HepG2 (cell line): Measurements from ENCODE around the gene ACTN2. TPM values are rescaled to one million over a fixed set of nuclear protein-coding genes. Genes with fewer than 3 reads are reported as not detected.

ENCODE experiments used
- ATAC-seq: fragments of 200-7000 bp; cut with Tn5 transposase; 3 replicates; pipeline ENCODE4 v1.9.1; 2020; ENCODE audit warnings: mild to moderate bottlenecking, moderate library complexity
- BruUV-seq: library from RNA; stranded (reverse); fragments of 400-500 nt; replicated peaks from 2 replicates; lab custom pipeline; 2021; lab: Mats Ljungman, UMichigan
- CTCF ChIA-PET: fragments of 300-600 bp; formaldehyde crosslinking; extraction: SDS; loops from one replicate; lab custom pipeline; 2021; ENCODE audit warnings: low total read pairs, inconsistent platforms, low intra/inter-chr PET ratio; lab: Yijun Ruan, JAX
- POLR2A ChIA-PET: fragments of 350-600 bp; sonication (Branson Sonifier 250); formaldehyde crosslinking; loops from one replicate; lab custom pipeline; 2020; ENCODE audit warnings: antibody characterized with exemption, inconsistent platforms; lab: Yijun Ruan, JAX
- DNase-seq: peaks from one replicate; pipeline ENCODE4 v3.0.0-alpha.2; 2015; ENCODE audit warnings: low spot score
- FAIRE-seq: peaks from 3 replicates; lab custom pipeline; 2011; peaks lifted over from hg19 to GRCh38; lab: Jason Lieb, UNC
- H2AFZ ChIP-seq: one replicate; pipeline ENCODE4 v1.6.1; 2011; ENCODE audit warnings: low read length, inconsistent platforms
- H3K27ac ChIP-seq: fragments of 300-600 bp; 3 replicates; pipeline ENCODE4 v1.8.0; 2011; ENCODE audit warnings: mixed run types, mild to moderate bottlenecking, mixed read lengths, low read length, inconsistent platforms; ENCODE audit not compliant: insufficient read depth; ENCODE audit errors: extremely low read length
- H3K27me3 ChIP-seq, 2 experiments: fragments of 200-600 bp in 1 of 2; 2 replicates in 1 of 2; 3 replicates in 1 of 2; pipeline versions ENCODE4 v1.6.0 to v1.8.0; 2011; ENCODE audit warnings: low read length in 2 of 2, mild to moderate bottlenecking in 2 of 2, moderate library complexity in 2 of 2, inconsistent platforms in 1 of 2; ENCODE audit not compliant: insufficient read depth in 2 of 2, control insufficient read depth in 1 of 2
- H3K36me3 ChIP-seq, 2 experiments: fragments of 200-600 bp in 1 of 2; replicated peaks in 1 of 2; 2 replicates in 1 of 2; 3 replicates in 1 of 2; pipeline versions ENCODE4 v1.5.1 to v1.8.0; 2011; ENCODE audit warnings: low read length in 2 of 2, inconsistent platforms in 1 of 2; ENCODE audit not compliant: insufficient read depth in 2 of 2, control insufficient read depth in 1 of 2
- H3K4me1 ChIP-seq: 2 replicates; pipeline ENCODE4 v1.5.1; 2012; ENCODE audit warnings: low read length, inconsistent platforms; ENCODE audit not compliant: insufficient read depth
- H3K4me2 ChIP-seq: 2 replicates; pipeline ENCODE4 v1.6.0; 2011; ENCODE audit warnings: low read depth, low read length, inconsistent platforms
- H3K4me3 ChIP-seq, 3 experiments: fragments of 200-600 bp in 1 of 3; sonication (generic), shearing (Covaris generic) in 1 of 3; replicated peaks in 1 of 3; 2 replicates each; pipeline ENCODE4 v1.5.1; 2011 to 2016; ENCODE audit warnings: low read length in 3 of 3, inconsistent platforms in 2 of 3, low read depth in 2 of 3, mild to moderate bottlenecking in 2 of 3, control low read depth in 1 of 3, mixed read lengths in 1 of 3; ENCODE audit not compliant: insufficient read depth in 1 of 3
- H3K79me2 ChIP-seq: one replicate; pipeline ENCODE4 v1.6.1; 2011; ENCODE audit warnings: low read length, inconsistent platforms; ENCODE audit not compliant: insufficient read depth
- H3K9ac ChIP-seq: 2 replicates; pipeline ENCODE4 v1.6.0; 2011; ENCODE audit warnings: mild to moderate bottlenecking, low read depth, low read length, inconsistent platforms; ENCODE audit not compliant: insufficient read depth
- H3K9me3 ChIP-seq: 2 replicates; pipeline ENCODE4 v1.5.1; 2012; ENCODE audit warnings: mild to moderate bottlenecking, low read length
- H4K20me1 ChIP-seq: 2 replicates; pipeline ENCODE4 v1.6.0; 2011; ENCODE audit warnings: inconsistent platforms, mild to moderate bottlenecking, low read length, moderate library complexity; ENCODE audit not compliant: insufficient read depth
- HHEX ChIP-seq: IDR thresholded peaks from 2 replicates; pipeline ENCODE4 v1.6.1; 2016; ENCODE audit warnings: control low read depth
- HNRNPH1 ChIP-seq: fragments of 200-400 bp; formaldehyde crosslinking; optimal IDR thresholded peaks from 2 replicates; pipeline ENCODE3; 2017; ENCODE audit warnings: mild to moderate bottlenecking, low read depth, low read length
- SYNCRIP ChIP-seq: fragments of 200-400 bp; formaldehyde crosslinking; IDR thresholded peaks from 2 replicates; pipeline ENCODE4 v1.6.1; 2018; ENCODE audit warnings: mild to moderate bottlenecking, low read depth, low read length; ENCODE audit not compliant: insufficient read depth
- TARDBP ChIP-seq: sonication (generic); formaldehyde crosslinking; IDR thresholded peaks from 2 replicates; pipeline ENCODE4 v1.8.0; 2022; ENCODE audit warnings: mild to moderate bottlenecking, missing genetic modification reagents
- TMF1 ChIP-seq: sonication (generic); formaldehyde crosslinking; IDR thresholded peaks from 2 replicates; pipeline ENCODE4 v1.8.1; 2022; ENCODE audit warnings: low read depth, missing genetic modification reagents
- ZBTB14 ChIP-seq: sonication (generic); formaldehyde crosslinking; IDR thresholded peaks from 2 replicates; pipeline ENCODE4 v1.4.0; 2020; ENCODE audit warnings: missing genetic modification reagents
- ZNF20 ChIP-seq: sonication (generic); formaldehyde crosslinking; IDR thresholded peaks from 2 replicates; pipeline ENCODE4 v1.4.0; 2020; ENCODE audit warnings: mild to moderate bottlenecking, moderate library complexity, missing genetic modification reagents
- ZNF296 ChIP-seq: sonication (generic); formaldehyde crosslinking; conservative IDR thresholded peaks from 2 replicates; pipeline ENCODE4 v1.5.0; 2020; ENCODE audit warnings: mild to moderate bottlenecking, missing genetic modification reagents
- ZNF496 ChIP-seq: sonication (generic); formaldehyde crosslinking; IDR thresholded peaks from 2 replicates; pipeline ENCODE4 v1.8.1; 2023; ENCODE audit warnings: mild to moderate bottlenecking, moderate library complexity, missing genetic modification reagents; ENCODE audit not compliant: insufficient replicate concordance
- ZNF512 ChIP-seq: sonication (generic); formaldehyde crosslinking; IDR thresholded peaks from 2 replicates; pipeline ENCODE4 v1.4.0; 2020; ENCODE audit warnings: mild to moderate bottlenecking, missing genetic modification reagents
- ZNF775 ChIP-seq: sonication (generic); formaldehyde crosslinking; IDR thresholded peaks from 2 replicates; pipeline ENCODE4 v1.4.0; 2020; ENCODE audit warnings: missing genetic modification reagents, mild to moderate bottlenecking, moderate library complexity, borderline replicate concordance
- WGBS: methylation state at CpG from one replicate; pipeline ENCODE4 v1.1.6; 2017; ENCODE audit warnings: low lambda C conversion rate; 5-methylcytosine and 5-hydroxymethylcytosine counted together
- in situ Hi-C: cut with HindIII; loops from 2 replicates; pipeline ENCODE4 v1.10.0; 2017; ENCODE audit warnings: low pct_unique_long_range_greater_than_20kb; ENCODE audit not compliant: extremely low pct_ligation_motif_present
- intact Hi-C: fragments of 100-400 bp; cut with micrococcal nuclease; formaldehyde crosslinking; loops from one replicate; pipeline ENCODE4 v1.10.0; 2022; ENCODE audit not compliant: unreplicated experiment
- polyA plus RNA-seq, 8 experiments: library from polyadenylated mRNA; depleted of rRNA in 3 of 8; stranded (reverse) in 7 of 8; unstranded in 1 of 8; fragments of >200 nt; fragmentation: Illumina TruSeq in 4 of 8; extraction: Trizol in 4 of 8; gene quantifications; 2 replicates each; pipeline versions ENCODE4 v1.2.1 to v1.2.3, GENCODE V29; 2011 to 2016; ENCODE audit warnings: low read depth in 4 of 8, missing spikeins in 1 of 8, mixed read lengths in 1 of 8; ENCODE audit not compliant: insufficient read depth in 1 of 8
- total RNA-seq, 5 experiments: library from RNA; depleted of rRNA; stranded (reverse); fragments of >200 nt; fragmentation: Illumina TruSeq; extraction: Trizol; gene quantifications; 2 replicates each; pipeline ENCODE4 v1.2.3, GENCODE V29; 2016; ENCODE audit warnings: low read depth in 1 of 5
- TF ChIP-seq, protein P1 (sequence below): IDR thresholded peaks from 2 replicates; pipeline ENCODE4 v1.4.0; 2020; ENCODE audit warnings: mild to moderate bottlenecking, missing genetic modification reagents

The ACTN2 gene
- total and polyA plus RNA-seq, 2 of the 13 experiments (the other 11 are each of a cell fraction or from before 2014, with no cell fraction given), result 0.04 to 0.13 TPM

- TF ChIP-seq TMF1 (no peak), ZNF496 (CRISPR knock-in tag) (no peak), HHEX (CRISPR knock-in tag) (no peak), TARDBP (CRISPR knock-in tag) (no peak), HNRNPH1 (no peak), ZNF20 (CRISPR knock-in tag) (no peak), SYNCRIP (no peak), ZNF775 (CRISPR knock-in tag) (no peak)
- TF ChIP-seq, protein P1, sequence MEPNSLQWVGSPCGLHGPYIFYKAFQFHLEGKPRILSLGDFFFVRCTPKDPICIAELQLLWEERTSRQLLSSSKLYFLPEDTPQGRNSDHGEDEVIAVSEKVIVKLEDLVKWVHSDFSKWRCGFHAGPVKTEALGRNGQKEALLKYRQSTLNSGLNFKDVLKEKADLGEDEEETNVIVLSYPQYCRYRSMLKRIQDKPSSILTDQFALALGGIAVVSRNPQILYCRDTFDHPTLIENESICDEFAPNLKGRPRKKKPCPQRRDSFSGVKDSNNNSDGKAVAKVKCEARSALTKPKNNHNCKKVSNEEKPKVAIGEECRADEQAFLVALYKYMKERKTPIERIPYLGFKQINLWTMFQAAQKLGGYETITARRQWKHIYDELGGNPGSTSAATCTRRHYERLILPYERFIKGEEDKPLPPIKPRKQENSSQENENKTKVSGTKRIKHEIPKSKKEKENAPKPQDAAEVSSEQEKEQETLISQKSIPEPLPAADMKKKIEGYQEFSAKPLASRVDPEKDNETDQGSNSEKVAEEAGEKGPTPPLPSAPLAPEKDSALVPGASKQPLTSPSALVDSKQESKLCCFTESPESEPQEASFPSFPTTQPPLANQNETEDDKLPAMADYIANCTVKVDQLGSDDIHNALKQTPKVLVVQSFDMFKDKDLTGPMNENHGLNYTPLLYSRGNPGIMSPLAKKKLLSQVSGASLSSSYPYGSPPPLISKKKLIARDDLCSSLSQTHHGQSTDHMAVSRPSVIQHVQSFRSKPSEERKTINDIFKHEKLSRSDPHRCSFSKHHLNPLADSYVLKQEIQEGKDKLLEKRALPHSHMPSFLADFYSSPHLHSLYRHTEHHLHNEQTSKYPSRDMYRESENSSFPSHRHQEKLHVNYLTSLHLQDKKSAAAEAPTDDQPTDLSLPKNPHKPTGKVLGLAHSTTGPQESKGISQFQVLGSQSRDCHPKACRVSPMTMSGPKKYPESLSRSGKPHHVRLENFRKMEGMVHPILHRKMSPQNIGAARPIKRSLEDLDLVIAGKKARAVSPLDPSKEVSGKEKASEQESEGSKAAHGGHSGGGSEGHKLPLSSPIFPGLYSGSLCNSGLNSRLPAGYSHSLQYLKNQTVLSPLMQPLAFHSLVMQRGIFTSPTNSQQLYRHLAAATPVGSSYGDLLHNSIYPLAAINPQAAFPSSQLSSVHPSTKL, result no peak
These were observed 116.0 kb downstream of the ACTN2 start (continued) for GRCh38 chr1:236802264-236802663.

DNA sequence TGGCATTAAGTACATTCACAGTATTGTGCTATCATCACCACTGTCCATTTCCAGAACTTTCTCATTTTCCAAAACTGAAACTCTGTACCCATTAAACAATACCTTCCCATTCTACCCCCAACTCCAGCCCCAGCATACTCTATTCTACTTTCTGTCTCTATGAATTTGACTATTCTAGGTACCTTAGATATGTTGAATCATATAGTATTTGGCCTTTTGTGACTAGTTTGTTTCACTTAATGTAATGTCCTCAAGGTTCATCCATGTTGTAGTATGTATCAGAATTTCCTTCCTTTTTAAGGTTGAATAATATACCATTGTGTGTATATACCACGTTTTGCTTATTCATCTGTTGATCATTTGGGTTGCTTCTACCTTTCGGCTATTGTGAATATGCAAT lies 120.3 kb downstream of the ACTN2 start:
- WGBS, result 95% methylated on average over 2 of the region's 2 CpGs
- no peak for DNase-seq
- peaks cover 29% of the 10 kb centered on the region for H3K79me2 ChIP-seq
- peaks cover 29% of the 10 kb centered on the region for H3K4me1 ChIP-seq
- CTCF ChIA-PET, result no interaction called here
- peaks cover 8 to 73% of the 10 kb centered on the region in 2 experiments for H3K36me3 ChIP-seq
- H3K9ac ChIP-seq, result no peak overlapping the region
- BruUV-seq, result no TSS peak
- POLR2A ChIA-PET, result interaction anchor here (2.3 kb wide), 1 partner anchor 12 kb away, joined by 11 read pairs; the partner anchor contains the start of gene MTR
- H4K20me1 ChIP-seq, result no peaks in the 10 kb centered on the region
- no peaks in the 10 kb centered on the region for H3K27me3 ChIP-seq
- no peak for ATAC-seq
- no peak overlapping the region for H3K4me3 ChIP-seq
- intact Hi-C loops (no loop called here), in situ Hi-C loops (no loop called here)
- no peaks in the 10 kb centered on the region for H3K9me3 ChIP-seq
- H3K27ac ChIP-seq, result no peak overlapping the region
- no peak overlapping the region for H3K4me2 ChIP-seq
- no peak overlapping the region for H2AFZ ChIP-seq
- no peak for FAIRE-seq
- TF ChIP-seq ZNF512 (CRISPR knock-in tag) (no peak), ZNF296 (CRISPR knock-in tag) (no peak), ZBTB14 (no peak)
